NCI-H1417 treated with DMSO at 0.1 percent for 48 hours (cell line): Measurements from ENCODE around the gene RGP1.

Experiments used
- DNase-seq: peaks from one replicate; lab custom pipeline; 2025; lab: John Stamatoyannopoulos, UW

The RGP1 gene

GRCh38 chr9:35771943-35772342, 22.9 kb downstream of the RGP1 start:
- DNase-seq, result no peak

- DNase-seq, result no peak
Observed at GRCh38 chr9:35774907-35775635, 26.0 kb downstream of the RGP1 start.

DNA sequence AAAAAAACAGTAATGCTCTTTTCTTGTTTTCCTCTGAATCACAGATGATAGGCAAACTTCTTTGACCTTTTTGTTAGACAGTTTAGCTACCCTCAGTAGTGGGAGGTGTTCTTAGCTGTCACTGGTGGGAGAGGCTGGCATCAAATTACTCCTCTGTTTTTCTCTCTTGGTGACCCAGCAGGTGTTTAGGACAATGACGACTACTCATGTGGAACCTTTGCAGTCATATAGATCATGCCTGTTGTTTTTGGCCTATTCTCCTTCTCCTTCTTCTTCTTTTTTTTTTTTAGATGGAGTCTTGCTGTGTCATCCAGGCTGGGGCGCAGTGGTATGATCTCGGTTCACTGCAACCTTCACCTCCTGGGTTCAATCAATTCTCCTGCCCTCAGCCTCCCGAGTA, 26.9 kb downstream of the RGP1 start:
- DNase-seq, result no peak

DNA sequence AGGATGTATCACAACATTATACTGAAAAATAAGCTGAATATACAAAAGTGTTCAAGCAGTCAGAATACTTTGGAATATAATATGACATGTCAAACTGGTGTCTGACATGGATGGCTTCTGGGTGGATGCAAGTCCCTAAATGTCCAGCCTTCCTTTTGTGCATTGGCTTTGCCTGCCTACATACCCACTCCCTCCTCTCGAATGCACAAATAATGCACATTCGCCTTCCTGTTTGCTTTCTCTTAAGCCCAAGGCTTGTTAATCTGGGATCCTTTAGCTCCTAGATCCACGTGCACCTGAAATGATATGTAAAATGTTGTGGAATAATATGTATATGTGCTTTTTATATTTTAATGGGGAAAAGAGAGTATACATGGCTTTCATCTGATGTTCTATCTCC, 29.4 kb downstream of the RGP1 start:
- no peak for DNase-seq

GRCh38 chr9:35781066-35781465, 32.0 kb downstream of the RGP1 start:
- no peak for DNase-seq

- no peak for DNase-seq
Observed at GRCh38 chr9:35783418-35783817, 34.3 kb downstream of the RGP1 start.

GRCh38 chr9:35789541-35789940, 40.5 kb downstream of the RGP1 start:
- DNase-seq, result no peak

GRCh38 chr9:35790025-35790384, 40.9 kb downstream of the RGP1 start:
- DNase-seq, result no peak

DNA sequence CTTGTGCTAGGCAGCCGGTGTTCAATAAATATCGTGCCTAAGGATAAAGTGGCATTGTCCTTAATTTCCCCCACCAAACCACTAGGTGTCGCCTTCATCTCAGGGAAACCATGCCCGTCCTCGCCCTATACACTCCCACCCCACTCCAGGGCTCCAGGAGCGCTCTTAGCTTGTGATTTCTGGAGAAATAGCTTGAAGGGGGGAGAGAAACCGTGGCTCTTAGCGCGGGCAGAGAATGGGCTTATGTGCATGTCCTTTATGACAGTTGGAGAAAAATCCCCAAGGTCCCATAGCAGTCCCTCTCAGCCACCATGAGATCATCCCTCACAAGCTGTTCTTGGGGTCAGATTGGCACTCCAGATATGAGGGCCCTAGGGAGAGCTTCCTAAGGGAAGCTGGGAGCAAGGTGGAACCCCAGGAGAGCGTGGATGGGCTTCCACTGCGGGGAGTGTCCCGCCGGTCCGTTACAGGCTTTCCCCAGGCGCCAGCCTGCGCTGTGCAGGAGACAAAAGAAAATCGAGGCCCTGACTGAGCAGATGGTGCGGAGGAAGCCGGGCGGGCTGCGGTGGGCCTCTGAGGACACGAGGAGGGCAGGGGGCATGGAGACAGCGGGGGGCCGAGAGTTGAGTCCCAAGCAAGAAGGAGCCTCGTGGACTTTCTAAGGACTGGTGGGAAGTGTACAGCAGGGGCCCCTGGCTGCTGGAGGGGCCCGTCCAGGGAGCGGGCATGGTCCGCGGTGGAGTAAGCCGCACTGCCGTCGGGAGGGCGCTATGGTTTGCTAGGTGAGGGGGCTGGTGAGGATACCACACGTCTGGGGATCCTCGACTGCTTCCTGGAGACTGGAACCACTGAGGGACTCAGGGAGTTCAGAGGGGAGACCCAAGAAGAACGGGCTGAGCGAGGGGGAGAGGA, 41.6 kb downstream of the RGP1 start:
- peak; percentile 29 for DNase-seq

GRCh38 chr9:35791297-35791921, 42.3 kb downstream of the RGP1 start, which contains the start of gene NPR2:
NPR2 (plus strand) TSS chr9:35791591; CDS start chr9:35792409, 818 bp downstream.
- no peak for DNase-seq

- no peak for DNase-seq
Observed at GRCh38 chr9:35792024-35792813, 43.1 kb downstream of the RGP1 start.

DNA sequence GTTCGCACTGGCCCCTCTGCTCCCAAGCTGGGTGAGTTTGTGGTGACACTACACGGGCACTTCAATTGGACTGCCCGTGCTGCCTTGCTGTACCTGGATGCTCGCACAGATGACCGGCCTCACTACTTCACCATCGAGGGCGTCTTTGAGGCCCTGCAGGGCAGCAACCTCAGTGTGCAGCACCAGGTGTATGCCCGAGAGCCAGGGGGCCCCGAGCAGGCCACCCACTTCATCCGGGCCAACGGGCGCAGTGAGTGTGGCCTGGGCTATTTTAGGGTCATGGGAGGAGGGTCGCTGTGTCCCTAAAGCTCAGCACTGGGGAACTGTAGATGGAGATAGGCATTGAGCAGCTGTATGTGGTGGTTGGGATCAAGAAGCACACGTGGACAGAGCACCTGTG, 43.7 kb downstream of the RGP1 start:
- no peak for DNase-seq

DNA sequence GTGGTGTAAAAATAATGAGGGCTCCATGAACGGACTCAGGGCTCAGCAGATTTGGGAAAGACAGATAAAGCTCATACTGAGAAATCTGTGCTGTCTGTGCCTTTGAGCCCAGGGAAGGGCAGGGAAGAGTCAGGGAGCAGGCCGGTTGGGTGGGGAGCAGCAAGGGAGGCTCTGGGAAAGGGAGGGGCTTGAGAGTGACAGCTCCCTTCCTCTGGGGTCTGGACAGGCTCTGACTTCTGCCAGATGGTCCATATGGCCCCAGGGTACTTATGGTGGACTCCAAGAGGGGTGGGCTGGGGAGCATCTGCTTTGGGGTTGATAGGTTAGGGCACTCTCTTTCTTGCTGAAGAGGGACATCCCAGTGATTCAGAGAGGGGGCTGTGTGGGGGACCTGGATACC, 44.4 kb downstream of the RGP1 start:
- no peak for DNase-seq

- no peak for DNase-seq
Observed at GRCh38 chr9:35795695-35796094, 46.6 kb downstream of the RGP1 start.

DNA sequence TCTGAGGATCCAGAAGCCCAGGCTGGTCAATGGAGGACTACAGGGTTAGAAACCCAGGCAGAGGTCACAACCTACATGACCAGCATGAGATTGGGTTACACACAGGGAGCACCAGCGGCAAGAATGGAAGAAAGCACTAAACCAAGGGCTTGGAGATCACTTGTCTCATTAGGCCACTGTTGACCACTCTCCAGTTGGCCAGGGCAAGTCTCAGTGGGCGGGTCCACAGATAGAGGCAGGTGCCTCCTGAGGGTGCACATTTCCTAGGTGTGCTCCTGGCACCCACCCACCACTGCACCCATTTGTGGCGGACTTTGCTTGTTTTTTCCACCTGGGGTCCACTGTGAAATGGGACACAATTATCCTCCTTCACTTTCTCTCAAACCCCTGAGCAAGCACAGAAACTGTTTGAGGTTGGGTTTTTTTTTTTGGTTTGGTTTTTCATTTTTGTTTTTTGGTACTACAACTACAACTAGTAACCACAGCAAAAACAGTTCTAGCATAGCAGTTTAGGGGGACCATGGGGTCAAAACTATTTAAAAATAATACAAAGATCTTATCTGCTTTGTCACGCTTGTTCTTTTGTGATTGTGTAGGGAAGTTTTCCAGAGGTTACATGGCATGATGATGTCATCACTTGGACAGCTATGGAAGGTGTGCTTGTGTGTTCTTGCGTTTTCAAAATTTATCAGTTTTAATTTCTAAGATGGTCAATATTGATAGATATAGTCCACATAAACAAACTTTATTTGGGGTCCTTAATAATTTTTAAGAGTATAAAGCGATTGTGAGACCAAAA, 48.4 kb downstream of the RGP1 start:
- no peak for DNase-seq

DNA sequence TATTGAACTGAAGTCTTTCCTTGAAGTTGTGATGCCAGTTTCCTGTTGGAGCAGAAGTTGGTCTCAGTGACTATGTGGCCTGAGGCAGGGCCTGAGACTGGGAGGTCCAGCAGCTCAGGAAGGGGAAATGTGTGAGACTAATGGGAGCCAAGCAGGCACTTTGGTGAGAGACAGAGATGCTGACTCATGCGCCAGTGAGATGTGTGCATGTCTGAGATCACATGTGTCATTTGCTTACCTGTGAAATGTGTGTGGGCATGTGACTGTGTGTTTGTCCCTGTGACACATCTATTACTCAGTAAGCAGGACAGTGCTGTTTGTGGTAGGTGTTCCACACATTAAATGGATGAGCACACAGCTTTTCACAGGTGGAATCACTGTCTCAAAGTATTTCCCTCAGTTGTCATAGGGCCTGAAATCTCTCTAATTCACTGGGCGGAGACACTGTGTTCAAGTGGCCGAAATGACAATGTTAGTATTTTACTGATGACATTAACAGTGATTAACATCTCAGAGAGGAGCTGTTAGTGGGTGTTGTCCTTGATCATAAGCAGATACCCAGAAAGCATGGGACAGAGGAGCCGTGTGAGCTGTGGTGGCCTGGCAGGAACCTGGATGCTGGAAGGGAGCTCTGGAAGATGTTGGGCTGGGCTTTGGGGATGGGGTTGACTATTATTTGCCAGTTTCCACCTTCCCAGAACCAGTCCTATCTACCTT, 49.7 kb downstream of the RGP1 start:
- DNase-seq, result no peak

DNA sequence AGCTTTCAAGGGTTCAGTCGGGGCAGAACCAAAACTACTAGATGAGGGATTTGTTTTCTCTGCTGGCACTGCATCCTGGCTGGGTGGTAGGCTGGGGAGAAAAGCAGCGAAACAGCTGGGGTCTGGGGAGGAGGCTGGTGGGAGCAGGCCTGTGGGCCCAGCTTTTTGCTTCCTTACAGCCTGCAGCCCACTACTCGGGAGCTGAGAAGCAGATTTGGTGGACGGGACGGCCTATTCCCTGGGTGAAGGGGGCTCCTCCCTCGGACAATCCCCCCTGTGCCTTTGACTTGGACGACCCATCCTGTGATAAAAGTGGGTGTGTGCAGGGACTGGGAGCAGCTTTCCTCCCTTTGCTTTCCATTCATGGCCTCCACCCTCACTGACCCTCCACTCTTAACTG, 51.4 kb downstream of the RGP1 start:
- DNase-seq, result no peak

DNA sequence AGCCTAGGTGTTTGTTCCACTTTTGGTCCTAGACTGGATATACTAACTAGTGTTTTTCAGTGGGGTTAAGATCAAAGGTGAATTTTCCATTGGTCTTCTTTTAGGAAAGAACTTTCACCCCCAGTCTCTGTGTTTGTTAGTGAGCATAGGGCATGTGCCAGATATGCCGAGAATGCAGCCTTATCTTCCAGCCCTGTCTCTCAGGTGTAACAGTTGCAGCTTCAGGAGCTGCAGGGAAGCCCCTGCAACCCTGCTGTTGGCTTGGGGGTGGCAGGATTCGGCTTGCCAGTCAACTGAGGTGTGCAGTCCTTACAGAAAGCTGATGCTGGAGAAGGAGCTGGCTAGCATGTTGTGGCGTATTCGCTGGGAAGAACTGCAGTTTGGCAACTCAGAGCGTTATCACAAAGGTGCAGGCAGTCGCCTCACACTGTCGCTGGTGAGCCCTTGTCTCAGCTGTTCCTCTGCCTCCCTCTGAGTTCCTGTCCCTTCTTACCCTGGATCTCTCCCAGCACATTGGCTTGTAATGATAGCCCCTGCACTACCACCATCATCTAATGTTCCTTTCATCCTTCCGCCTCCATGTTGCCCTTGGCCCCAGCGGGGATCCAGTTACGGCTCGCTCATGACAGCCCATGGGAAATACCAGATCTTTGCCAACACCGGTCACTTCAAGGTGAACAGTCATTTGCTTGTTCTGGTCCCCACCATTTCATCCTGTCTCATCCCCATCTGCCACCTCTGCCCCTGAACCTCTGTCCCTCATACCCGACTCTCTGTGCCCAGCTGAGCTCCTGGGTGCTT, 52.4 kb downstream of the RGP1 start:
- no peak for DNase-seq

- DNase-seq, result no peak
Observed at GRCh38 chr9:35806101-35806500, 57.0 kb downstream of the RGP1 start.
